ENCODE measurements around the gene TMEM223.
"Not testable (repeated sequence)": the region's sequence is repeated elsewhere in the genome, so short reads cannot be mapped to it uniquely, and the experiment has no call there.

TMEM223 gene

GRCh38 chr11:62799486-62799885, 7.7 kb upstream of the TMEM223 start:
- no peak for DNase-seq

DNA sequence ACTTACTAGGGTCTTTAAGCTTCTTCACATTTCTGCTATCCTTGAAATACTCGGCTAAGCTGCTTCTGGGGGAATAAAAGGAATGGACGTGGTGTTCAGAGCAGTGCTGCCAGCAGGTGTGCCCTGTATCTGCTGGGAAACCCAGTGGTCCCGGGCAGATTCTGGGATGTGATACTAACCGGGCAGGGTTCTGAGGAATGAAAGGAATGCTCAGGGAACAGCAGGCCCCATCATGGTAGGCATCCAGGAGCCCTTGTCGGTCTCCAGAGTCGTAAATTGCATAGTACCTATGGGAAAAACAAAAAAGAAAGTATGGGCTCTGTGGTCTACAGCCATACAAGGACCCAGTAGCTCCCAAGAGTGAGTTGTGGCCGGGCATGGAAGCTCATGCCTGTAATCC, 4.5 kb upstream of the TMEM223 start:
- no peak for DNase-seq

- no peak for DNase-seq
These were observed 2.5 kb upstream of the TMEM223 start for GRCh38 chr11:62794201-62794775.

- DNase-seq, result no peak
These were observed 383 bp upstream of the TMEM223 start for GRCh38 chr11:62792202-62792575.

DNA sequence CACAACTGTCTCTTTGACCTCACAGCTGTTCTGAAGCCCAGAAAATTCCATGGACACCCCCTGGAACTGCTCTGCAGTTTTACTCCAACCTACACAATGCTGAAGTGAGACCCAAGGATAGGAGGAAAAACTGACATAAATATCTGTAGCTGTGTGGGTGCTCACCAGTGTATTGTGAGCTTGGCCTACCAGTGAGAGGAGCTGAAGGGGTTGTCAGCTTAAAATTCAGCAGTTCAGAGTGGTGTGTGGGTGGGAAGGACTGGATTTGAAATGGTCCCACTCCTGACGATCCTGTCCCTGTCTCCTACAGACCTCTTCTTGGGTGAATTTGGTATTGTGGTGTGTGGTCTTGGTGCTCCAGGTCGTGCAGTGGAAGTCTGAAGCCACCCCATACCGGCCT, 2.2 kb downstream of the TMEM223 start:
- DNase-seq, result no peak

DNA sequence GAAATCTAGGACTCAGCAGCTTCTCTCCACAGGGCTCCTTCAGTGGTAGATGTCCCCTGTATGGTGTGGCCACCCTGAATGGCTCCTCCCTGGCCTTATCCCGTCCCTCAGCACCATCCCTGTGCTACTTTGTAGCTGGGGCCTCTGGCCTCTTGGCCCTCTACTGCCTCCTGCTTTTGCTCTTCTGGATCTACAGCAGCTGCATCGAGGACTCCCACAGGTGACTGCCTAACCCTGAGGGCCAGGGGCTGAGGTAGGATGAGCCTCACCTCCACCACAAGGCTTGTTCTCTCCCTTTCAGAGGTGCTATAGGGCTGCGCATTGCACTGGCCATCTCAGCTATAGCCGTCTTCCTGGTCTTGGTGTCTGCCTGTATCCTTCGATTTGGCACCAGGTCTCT, 2.8 kb downstream of the TMEM223 start:
- DNase-seq, result no peak

DNA sequence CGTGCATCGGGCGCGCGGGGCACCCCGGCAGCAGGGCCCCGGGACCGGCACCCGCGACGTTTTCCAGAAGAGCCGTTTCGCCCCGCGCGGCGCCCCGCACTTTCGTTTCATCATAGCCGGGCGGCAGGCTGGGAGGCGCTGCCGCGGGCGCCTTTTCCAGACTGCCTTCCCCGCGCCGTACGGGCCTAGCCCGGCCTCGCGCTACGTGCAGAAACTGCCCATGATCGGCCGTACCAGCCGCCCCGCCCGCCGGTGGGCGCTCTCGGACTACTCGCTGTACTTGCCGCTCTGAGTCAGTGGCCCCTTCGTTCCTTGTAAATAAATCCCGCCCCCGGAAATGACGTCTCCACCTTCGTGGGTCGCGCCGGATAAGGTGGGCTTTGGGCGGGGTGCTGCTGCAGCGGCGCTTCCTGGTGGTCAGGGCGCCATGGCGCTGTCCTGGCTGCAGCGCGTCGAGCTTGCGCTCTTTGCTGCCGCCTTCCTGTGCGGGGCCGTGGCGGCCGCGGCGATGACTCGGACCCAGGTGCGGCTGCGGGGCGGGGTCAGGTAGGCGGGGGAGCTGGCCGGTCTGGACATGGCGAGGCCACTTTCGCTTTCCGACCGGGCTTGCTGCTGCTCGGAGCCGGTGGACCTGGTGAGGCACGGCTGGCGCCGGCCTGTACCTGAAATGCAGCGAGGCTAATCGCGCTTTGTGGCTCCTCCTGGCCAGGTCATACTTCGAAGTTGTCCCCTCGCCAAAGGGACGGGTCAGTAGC, 4.6 kb downstream of the TMEM223 start, which contains the start of gene TMEM179B:
Gene TMEM179B, plus strand, starts transcription at position 398 of the 755 bp plus-strand sequence. Its CDS starts 30 bp downstream, at position 428.
- peak; percentile 49 to 75 for DNase-seq

DNA sequence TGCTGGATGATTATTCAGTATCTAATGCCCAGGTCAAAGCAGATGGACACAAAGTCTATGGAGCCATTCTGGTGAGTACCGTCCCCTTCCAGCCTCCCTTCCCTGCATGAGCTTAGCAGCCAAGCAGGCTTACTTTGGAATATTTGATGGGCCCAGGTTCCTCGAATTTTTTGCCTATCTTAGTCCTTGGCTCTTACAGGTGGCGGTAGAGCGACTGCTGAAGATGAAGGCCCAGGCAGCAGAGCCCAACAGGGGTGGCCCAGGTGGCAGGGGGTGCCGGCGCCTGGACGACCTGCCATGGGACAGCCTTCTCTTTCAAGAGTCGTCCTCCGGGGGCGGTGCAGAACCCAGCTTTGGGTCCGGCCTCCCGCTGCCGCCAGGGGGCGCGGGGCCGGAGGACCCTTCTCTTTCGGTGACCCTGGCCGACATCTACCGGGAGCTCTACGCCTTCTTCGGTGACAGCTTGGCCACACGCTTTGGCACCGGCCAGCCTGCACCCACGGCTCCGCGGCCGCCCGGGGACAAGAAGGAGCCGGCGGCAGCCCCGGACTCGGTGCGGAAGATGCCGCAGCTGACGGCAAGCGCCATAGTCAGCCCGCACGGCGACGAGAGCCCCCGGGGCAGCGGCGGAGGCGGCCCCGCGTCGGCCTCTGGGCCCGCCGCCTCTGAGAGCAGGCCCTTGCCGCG, 5.3 kb downstream of the TMEM223 start:
- peak in 1 of 2 experiments; percentile 8 for DNase-seq

DNA sequence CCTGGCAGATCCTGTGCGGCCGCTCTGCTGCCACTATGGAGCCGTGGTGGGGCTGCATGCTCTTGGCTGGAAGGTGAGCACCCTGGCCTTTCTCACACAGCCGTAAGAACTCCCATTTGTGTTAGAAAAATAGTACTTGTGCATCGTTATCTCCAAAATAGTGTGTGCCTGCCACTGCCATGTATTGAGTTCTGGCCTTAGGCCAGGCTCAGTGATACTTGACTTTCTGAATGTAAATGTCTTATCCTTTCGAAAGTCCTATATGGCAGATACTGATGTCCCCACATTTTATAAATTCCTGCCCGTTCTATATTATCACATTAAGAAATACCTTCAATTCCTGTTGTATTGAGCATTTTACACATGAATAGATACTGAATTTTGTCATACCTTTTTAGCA, 9.1 kb downstream of the TMEM223 start:
- DNase-seq, result no peak

DNA sequence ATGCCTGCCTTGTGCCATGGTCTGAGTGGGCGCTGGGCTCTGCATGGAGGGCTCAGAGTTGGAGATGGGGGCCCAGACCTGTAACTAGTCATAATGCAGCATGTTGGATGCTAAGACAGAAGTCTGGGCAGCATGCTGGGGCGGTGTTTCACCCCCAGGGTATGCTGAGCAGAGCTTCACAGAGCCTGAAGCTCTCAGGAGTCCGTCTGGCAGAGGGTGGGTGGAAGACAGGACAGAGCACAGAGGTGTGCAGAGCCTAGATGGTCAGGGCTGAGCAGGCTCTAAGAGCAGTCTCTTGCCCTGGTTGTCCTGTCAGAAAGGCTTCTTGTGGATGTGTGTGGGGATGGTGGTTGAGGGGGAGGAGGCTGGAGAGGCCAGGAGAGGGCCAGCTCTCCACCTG, 13.4 kb downstream of the TMEM223 start:
- no peak for DNase-seq

- DNase-seq, result no peak
These were observed 14.4 kb downstream of the TMEM223 start for GRCh38 chr11:62777389-62777788.

DNA sequence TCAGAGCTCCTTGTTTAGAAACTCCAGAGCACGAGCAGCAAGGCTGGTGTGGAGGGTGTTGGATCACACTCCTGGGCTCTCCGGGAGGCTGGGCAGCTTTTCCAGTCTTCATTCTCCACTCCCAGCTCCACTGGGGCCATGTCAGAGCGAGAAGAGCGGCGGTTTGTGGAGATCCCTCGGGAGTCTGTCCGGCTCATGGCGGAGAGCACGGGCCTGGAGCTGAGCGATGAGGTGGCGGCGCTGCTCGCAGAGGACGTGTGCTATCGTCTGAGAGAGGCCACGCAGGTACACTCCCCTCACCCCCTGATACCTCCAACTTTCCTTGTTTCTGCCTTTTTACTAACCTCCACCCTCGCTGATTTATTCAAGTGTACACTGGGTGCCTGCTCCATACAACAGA, 16.2 kb downstream of the TMEM223 start:
- DNase-seq, result no peak

- no peak for DNase-seq
These were observed 17.4 kb downstream of the TMEM223 start for GRCh38 chr11:62774407-62774806.

DNA sequence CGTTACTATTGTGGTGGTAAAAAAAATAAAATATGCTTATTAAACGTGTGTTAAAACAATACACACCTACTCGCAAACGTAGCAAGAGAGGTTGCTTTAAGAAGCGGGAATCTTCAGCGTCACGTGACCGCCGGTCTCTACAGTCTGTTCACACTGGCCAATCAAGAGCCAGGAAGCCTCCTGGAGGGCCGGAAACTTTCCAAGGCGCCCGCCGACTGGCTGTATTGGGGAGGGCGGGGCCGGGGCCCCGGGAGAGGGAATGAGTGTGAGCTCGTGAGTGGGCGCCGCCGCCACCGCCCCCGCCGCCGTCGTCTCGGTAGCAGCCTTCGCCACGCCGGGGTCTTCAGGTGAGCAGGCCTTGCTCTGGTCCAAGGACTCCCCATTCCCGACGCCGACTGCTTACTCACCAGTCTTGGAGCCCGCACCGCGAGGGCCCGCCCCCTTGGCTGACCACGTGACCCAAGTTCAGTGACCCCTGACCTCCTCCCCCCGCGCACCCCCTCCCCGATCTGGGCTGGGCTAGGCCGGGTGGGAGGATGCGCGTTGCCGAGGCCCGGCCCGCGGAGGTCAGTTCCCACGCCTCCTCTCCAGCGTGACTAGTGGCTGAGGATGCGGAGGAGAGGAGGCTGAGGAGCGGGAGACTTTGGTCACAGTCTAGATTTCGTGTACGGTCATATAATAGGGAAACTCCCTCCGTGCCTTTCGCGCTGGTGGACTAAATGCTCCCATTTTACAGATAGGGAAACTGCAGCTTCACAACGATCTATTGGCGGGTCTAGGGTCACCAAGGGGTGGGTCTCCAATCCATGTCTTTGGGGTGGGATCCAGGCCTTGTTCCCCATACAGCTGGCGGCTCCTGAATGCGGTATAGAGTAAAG, 20.4 kb downstream of the TMEM223 start, which contains the start of gene TAF6L:
Gene TAF6L, plus strand, starts transcription at position 253 of the 878 bp plus-strand sequence. CDS start 4,388 bp downstream, outside the sequence.
- DNase-seq, result peak; percentile 80 to 98

DNA sequence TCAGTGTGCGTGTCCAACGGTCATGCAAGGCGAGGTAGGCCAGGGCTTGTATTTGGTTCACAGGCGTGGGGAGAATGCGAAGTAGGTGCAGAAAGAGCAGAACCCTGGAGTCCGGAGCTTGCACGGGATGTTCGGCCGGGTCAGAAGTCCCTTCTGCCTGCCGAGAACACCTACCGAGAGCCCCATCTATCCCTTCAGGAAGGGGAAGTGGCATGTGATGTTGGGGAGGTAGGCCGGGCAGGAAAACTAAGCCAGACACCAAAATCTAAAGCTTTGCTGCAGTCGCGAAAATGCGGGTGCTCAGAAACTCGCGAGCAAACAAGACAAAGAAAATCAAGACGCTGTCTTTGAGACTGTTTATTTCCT, 21.0 kb downstream of the TMEM223 start:
- peak in 1 of 2 experiments; percentile 38 for DNase-seq

DNA sequence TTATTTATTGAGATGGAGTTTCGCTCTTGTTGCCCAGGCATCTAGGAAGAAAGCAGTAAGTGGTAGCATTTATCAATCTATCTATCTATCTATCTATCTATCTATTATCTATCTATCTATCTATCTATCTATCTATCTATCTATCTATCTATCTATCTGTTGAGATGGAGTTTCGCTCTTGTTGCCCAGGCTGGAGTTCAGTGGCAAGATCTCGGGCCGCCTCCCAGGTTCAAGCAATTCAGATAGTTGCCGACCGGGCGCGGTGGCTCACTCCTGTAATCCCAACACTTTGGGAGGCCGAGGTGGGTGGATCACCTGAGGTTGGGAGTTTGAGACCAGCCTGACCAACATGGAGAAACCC, 31.0 kb downstream of the TMEM223 start:
- DNase-seq, result not testable (repeated sequence)

DNA sequence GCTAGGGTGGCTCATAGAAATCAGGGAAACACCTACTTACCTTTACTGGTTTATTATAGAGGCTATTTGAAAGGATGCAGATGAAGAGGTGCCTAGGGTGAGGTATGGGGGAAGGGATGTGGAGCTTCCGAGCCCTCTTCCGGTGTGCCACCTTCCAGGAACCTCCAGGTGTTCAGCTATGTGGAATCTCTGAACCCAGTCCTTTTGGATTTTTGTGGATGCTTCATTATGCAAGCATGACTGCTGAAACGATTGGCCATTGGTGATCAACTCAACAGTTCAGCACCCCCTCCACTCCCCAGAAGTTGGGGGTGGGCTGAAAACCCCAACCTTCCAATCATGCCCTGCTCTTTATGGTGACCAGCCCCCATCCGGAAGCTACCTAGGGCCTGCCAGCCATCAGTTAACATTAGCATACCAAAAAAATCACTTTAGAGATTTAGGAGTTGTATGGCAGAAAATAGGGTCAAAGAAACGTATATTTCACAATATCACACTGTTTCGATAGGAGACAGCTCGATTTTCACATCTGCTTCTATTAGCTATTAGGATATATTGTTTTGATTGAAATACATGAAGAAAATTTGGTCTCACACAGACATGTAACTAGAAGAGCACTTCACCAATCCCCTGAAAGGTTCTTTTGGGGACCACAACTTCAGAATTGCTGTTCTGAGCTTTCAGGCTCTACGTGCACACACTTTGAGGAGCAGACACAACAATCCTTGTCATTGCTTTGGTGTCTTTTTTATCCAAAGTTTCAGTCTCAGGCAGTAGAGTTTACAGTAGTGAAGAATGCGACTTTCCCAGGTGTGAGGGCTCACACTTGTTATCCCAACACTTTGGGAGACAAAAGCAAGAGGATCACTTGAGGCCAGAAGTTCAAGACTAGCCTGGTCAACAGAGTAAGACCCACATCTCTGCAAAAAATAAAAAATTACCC, 33.7 kb downstream of the TMEM223 start:
- no peak for DNase-seq

- DNase-seq, result no peak
These were observed 36.7 kb downstream of the TMEM223 start for GRCh38 chr11:62755086-62755615.

DNA sequence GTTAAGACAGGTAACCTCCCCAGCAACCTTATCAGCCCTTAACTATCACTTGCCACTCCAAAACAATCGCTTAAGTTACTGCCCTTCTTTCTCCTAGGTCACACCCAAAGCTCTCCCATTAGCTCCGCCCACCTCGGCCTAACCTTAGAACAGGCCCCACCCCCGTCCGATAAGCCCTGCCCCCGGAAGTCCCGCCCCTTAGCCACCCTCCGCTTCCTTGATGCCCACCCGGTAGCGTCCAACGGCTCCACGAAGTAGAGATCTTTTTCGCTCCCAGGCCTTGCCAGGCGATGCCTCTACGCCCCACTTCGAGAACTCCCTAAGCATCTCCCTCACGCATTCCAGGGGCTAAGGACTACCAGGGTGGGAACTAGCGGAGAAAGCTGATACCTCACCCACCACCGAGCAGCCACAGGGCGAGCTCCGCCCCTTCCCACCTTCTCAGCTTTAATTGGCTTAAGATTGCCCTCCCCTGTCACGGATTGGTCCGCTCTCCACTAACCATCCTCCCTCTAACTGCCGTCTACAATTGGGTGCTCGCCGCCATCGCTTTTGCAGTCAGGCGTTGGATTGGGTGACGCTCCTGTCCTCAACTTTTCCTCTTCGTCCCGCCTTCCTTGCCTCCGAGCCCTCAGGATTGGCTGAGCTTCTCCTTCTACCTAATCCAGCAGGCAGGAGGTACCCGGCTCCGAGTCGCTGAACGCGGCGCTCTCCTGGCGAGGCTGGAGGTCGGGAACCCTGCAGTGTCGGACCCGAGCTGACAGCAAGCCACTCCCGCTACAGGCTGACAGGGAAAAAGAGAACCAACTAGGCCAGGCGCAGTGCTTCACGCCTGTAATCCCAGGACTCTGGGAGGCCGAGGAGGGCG, 37.8 kb downstream of the TMEM223 start, which contains the start of gene ZBTB3:
Gene ZBTB3, minus strand, starts transcription at position 425 of the 868 bp plus-strand sequence. CDS start 496 bp downstream, outside the sequence.
- DNase-seq, result peak; percentile 99 to 100

Data from cerebellar nuclear complex (tissue), 1 donor.